NCI-H510A (cell line): ENCODE results near the gene CTXN3.

Source experiments
- DNase-seq: peaks from one replicate; lab custom pipeline; 2025; lab: John Stamatoyannopoulos, UW

Gene CTXN3

DNA sequence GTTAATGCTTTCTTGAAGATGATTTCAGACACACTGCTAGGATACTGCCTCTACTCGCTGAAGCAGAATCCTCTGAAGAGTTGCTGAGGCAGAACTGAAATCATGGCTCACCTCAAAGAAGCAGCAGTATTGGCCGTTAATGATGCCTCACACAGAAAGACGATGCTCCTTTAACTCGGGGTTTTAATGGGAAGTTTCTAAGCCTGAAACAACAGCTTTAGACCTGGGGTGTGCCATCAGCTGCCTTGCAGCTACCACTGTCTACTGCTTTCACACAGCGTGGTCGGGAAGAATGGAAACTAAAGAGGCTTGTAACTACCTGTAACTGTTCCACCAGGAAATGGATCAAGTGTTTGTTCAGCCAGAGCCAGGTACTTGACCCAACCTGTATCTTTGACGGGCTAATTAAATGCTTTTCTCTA is at the start of gene CTXN3:
Gene CTXN3, plus strand, starts transcription at position 65 of the 422 bp plus-strand sequence. CDS start 8,440 bp downstream, outside the sequence.
- DNase-seq: peak; percentile 60

DNA sequence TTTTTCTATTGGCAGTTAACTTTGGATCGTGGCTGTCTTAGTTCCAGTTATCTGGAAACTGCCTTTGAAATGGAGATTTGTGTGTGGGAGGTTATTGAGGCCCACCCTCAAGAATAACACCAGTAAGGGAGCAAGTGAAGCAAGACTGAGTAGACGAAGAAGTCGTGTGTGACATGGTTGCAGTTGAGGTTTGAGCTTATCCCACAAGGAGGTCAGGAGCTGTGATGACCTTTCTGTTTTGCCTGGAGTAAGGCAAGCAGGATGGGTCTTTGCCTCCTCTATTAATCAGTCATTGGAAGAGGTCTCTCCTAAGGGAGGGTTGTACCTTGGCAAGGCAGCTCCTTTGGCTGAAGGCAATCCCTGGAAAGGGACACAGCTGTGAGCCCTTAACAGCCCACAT is 49.6 kb upstream of the CTXN3 start:
- DNase-seq: no peak

GRCh38 chr5:127599847-127600246 is 49.0 kb upstream of the CTXN3 start:
- no peak for DNase-seq

DNA sequence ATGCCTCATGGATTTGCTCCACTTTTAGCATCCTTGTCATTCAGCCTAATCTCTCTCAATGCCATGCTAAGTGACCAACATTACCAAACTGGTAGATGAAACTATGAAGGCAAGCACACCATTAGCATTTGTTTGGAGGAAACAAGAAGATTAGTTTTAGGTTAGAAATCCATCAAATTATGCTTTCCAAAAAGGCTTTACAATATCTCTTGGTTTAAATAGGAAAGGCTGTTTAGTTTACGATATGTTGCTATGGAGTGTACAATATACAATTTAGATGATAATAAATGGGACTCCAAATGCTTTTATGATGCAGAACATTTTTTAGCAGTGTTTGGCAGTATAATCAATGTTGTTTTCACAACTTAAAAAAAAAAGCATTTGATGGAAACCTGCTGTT is 47.8 kb upstream of the CTXN3 start:
- DNase-seq: no peak

GRCh38 chr5:127601601-127602000 is 47.3 kb upstream of the CTXN3 start:
- no peak for DNase-seq

GRCh38 chr5:127602481-127602880 is 46.4 kb upstream of the CTXN3 start:
- DNase-seq: no peak

GRCh38 chr5:127602896-127603844 is 45.7 kb upstream of the CTXN3 start:
- DNase-seq: no peak

- DNase-seq: no peak
Observed at GRCh38 chr5:127608077-127608660, 40.7 kb upstream of the CTXN3 start.

GRCh38 chr5:127609011-127609410 is 39.9 kb upstream of the CTXN3 start:
- DNase-seq: no peak

DNA sequence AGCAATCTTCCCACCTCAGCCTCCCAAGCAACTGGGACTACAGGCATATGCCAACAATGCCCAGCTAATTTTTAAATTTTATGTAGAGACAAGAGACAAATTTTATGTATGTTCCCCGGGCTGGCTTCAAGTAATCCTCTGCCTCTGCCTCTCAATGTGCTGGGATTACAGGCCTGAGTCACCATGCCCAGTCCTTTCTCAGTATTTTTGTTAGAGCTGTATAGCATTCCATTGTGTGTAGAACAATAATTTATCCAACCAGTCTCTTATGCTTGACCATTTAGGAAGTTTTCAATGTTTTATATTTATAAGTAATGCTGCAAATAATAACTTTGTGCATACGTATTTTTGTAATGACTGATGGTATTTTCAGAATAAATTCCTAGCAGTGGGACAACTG is 38.9 kb upstream of the CTXN3 start:
- DNase-seq: no peak

- DNase-seq: no peak
Observed at GRCh38 chr5:127612441-127613141, 36.3 kb upstream of the CTXN3 start.

DNA sequence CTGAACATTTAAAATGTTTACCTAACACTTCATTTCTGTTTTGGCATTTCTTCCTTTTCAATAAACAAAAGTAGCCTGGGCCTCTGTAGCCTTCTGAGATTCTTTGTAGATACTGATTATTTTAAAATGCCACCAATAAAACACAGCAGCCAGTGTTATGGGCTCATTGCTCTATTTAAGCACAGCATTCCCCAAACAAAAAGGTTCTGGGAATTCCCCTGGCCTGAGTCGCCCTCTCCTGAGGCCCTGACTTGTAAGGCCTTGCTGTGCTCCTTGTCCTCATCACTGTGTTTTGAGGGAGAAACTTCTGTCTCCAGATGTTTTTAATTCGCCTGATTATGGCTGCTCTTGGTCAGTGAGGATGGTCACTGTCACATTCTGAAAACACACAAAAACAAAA is 33.0 kb upstream of the CTXN3 start:
- no peak for DNase-seq

GRCh38 chr5:127619908-127620479 is 28.9 kb upstream of the CTXN3 start:
- DNase-seq: no peak

- DNase-seq: no peak
Observed at GRCh38 chr5:127621601-127622325, 27.1 kb upstream of the CTXN3 start.

DNA sequence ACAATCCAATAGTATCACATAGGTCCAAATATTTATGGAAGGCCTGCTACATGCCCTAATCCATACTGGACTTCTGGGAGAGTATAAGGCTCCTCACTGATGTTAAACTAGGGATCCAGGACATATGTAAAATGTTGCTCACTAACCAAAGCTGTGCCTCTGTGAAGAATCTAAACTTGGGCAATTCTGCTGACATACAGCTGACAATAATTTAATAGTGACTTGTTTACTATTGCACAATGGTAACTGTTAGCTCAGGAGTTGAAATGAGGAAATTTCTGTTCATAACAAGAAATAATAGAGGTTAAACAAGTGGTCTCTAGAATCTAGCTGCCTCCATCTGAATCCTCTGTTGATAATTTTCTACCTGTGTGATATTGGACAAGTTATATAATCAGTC is 14.9 kb upstream of the CTXN3 start:
- DNase-seq: no peak

- no peak for DNase-seq
Observed at GRCh38 chr5:127639828-127640227, 9.1 kb upstream of the CTXN3 start.

- no peak for DNase-seq
Observed at GRCh38 chr5:127642949-127643348, 5.9 kb upstream of the CTXN3 start.

DNA sequence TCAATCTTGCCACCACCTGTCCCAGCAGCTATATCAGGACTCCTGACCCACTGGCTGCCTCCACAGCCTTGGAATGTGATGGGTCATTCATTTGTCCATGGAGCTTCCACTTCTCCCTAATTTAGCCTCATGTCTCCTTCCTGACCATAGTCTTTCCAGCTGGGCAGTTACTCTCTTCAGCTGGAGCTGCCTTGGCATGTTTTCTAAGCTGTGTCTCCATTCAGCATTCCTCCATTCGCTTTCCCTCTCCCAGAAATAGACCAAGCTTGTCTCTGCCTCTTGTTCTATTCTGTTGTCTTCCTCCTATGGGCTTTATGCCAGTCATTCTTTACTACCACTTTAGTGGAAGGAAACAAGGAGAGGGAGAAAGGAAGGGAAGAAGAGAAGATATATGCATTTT is 5.3 kb upstream of the CTXN3 start:
- DNase-seq: no peak

DNA sequence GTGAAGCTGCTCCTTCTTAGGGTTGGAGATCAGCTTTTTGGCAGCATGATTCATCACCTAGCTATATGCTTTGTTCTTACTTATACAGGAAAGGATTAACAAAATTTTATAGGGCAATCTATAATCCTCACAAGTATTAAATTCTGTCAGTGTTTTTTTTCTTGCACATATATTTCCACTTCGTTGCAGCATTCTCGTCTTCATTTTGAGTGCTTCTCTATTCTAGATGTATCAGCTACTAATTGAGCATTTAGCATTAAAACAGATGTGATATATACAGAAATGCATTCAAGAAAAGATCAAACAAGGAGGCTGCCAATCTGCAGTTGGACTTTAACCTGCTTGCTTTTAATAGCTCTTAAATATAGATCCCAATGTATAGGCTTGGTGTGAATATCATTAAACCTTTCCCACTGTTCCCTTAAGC is 3.6 kb upstream of the CTXN3 start:
- no peak for DNase-seq

DNA sequence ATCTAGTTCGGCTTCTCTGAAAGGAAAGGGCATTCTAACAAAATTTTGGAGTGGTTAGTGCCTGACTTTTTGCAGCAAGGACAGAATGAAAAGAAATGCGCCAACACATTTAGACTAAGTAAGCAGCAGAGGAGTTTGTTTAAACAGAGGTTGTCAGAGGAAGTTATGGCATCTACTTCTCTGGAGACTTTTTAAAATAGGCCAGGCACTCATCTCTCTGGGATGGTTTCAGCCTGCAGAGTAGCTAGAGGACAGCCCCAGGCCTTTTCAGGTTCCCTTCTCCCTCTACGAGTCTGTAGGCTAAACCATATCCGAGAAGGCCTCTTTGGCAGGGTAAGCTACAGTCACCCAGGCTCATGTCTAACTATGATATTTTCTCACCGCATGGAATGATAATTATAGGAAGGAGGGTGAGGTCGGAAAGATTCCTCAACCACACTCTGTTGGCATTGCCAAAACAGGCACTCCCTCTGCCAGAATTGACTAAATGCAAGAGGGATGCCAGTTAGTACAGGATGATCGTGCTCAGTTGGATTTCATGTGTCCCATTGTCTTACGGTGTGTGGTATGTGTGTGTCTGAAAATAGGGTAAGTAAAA is 1.4 kb upstream of the CTXN3 start:
- no peak for DNase-seq

GRCh38 chr5:127650022-127650421 is 1.1 kb downstream of the CTXN3 start:
- no peak for DNase-seq
